HG03196 (cell line): ENCODE results near the gene TBXAS1.
A peak's percentile ranks its signal among the peaks of the same experiment; 100 is the strongest.
"Not testable (repeated sequence)": the region's sequence is repeated elsewhere in the genome, so short reads cannot be mapped to it uniquely, and the experiment has no call there.

Experiments used
- ATAC-seq: cut with Tn5 transposase; IDR thresholded peaks from one replicate; pipeline ENCODE4 v1.9.1; 2021; ENCODE audit not compliant: unreplicated experiment

Gene TBXAS1

DNA sequence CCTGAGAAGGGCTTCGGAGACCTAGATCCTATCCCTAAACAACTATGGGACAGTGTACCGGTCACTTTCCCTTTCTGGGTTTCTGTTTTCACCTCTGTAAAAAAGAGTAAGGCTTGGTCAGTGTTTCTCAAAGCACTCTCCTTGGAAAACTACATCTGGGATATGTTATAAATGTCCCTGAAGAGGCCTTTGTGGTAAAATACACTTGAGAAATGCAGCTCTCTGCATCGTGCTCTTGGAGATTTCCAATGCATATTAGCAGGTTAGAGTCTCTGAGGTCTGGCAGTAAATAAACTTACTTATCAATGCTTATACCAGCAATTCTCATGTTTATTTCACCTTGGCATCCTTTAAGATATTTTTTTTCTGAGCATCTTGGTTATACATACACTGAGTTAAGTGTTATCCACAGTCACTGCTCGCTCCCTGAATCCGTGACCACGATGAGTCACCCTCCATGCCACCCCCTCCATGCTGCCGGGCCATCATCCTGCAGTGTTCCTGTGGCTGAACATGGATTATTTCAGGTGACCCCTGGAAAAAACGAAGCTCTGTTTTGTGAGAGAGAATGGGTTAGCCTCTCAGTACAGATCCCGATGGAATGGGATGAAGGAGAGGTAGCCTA lies 3.3 kb upstream of the TBXAS1 start:
- no peak for ATAC-seq

DNA sequence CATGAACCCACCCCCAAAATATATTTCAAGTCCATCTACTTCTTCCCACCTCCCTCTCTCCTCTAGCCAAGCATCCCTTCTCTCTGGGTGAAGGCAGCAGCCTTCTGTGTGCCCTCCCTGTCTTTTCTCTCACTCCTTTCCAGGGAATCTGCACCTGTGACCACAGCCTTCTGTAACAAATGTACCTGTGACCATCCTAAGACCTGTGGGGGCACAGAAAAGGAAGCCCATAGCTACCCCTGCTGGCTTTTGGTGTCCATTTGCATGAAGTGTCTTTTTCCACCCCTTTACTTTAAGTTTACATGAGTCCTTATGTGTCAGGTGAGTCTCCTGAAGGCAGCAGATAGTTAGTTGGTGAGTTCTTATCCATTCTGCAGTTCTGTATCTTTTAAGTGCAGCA lies 2.0 kb upstream of the TBXAS1 start:
- no peak for ATAC-seq

DNA sequence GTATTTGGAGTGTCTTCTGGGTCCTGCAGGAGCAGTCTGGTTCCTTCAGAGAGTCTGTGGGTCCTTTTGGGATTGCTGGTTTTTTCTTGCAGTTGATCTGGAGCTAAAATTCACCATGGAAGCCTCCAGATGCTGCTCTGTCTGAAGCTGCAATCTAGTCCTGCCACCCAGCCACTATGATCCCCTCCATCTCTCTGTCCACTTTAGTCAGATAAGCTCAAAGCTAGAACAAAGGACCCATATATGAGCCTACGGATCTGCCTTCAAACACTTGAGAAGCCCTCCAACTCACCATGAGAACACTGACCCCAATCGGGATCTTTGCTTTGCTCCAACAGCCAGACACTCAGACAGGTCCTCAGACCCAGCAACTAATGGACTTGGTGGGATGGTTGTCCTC lies 618 bp upstream of the TBXAS1 start:
- no peak for ATAC-seq

- peak; percentile 27 for ATAC-seq
Measured at GRCh38 chr7:139829775-139830117, 682 bp downstream of the TBXAS1 start.

DNA sequence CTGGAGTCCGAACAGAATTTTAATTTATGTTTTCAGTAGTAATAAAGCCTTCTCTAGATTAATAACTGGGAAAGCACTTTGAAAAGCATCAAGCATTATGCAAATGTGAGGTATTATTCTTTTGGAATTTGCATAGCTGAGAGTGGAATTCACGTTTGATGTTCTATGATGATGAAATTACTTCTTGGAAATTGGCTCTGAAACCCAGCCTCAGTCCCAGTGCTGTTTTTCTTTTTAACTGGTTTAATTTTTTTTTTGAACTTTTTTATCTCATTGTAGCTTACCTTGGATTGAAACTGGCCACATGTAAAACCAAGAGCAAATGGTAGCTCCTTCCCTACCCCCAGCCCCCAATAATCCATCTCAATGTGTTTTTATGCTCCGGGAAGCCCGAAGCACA lies 1.2 kb downstream of the TBXAS1 start:
- ATAC-seq, result no peak

DNA sequence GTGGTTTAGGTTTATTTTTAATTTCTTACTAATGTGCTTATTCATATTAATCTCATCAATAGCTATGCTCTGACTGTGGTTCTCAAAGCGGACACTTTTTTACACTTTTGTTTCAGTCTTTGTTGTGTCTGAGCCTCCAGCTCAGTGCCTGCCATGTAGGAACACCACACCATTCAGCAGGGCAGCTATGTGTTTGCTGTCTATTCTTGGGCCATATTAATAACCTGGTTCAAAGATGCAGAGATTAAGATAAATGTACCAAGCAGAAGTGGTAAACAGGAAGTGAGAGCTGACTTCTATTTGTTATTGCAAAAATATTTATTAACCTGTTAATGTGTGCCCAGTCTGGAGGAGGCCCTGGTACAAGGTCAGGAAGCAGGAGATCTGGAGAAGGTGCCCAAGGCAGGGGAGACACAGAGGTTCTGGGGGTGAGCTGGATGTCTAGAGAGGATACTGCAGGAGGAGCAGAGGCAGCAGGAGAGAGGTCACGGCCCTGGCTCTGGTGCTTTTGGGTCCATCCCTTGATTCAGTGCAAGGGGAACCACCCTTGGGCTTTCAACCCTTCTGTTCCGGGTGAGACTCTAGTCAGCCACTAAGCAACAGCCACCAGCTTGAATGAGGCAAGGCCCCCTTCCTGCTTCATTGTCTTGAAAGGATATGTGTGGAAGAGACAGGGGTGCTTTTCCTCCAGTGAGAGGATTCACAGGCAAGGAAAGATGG lies 1.9 kb downstream of the TBXAS1 start:
- ATAC-seq, result peak; percentile 45

DNA sequence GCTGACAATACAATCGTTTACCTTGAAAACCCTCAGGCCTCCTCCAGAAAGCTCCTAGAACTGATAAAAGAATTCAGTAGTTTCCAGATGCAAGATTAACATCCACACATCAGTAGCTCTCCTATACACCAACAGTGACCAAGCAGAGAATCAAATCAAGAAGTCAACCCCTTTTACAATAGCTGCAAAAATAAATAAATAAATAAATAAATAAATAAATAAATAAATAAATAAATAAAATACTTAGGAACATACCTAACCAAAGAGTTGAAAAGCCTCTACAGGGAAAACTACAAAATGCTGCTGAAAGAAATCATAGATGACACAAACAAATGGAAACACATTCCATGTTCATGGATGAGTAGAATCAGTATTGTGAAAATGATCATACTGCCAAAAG lies 6.8 kb downstream of the TBXAS1 start:
- not testable (repeated sequence) for ATAC-seq

- ATAC-seq, result not testable (repeated sequence)
Measured at GRCh38 chr7:139837291-139837690, 8.2 kb downstream of the TBXAS1 start.

DNA sequence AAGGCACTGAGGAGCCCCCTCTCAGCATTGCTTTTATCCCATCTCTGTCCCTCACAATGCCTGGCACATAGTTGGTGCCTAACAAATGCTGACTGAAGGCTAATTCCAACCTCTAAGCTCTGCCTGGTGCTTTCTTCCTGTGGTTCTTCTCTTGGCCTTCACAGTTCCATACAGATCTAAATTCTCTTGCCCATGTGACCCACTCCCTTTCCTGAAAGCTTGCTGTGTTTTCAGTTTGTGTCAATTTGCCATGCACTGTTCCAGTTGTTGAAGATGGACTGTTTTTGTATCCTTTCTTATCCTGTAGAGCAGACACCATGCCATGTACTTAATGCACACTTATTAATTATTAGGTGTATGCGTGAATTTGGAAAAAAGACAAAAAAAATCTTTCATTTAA lies 9.2 kb downstream of the TBXAS1 start:
- ATAC-seq, result no peak

GRCh38 chr7:139838876-139839275 lies 9.8 kb downstream of the TBXAS1 start:
- no peak for ATAC-seq

GRCh38 chr7:139840776-139841175 lies 11.7 kb downstream of the TBXAS1 start:
- no peak for ATAC-seq

- peak; percentile 54 for ATAC-seq
Measured at GRCh38 chr7:139842401-139843210, 13.5 kb downstream of the TBXAS1 start.

DNA sequence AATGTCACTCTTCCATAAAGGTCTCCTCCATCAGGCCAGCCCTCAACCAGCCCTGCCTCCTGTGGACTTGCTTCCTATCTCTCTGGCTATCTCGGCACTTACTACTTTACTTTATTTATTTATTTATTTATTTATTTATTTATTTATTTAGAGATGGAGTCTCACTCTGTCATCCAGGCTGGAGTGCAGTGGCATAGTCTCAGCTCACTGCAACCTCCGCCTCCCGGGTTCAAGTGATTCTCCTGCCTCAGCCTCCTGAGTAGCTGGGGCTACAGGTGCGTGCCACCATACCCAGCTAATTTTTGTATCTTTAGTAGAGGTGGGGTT lies 14.1 kb downstream of the TBXAS1 start:
- not testable (repeated sequence) for ATAC-seq

DNA sequence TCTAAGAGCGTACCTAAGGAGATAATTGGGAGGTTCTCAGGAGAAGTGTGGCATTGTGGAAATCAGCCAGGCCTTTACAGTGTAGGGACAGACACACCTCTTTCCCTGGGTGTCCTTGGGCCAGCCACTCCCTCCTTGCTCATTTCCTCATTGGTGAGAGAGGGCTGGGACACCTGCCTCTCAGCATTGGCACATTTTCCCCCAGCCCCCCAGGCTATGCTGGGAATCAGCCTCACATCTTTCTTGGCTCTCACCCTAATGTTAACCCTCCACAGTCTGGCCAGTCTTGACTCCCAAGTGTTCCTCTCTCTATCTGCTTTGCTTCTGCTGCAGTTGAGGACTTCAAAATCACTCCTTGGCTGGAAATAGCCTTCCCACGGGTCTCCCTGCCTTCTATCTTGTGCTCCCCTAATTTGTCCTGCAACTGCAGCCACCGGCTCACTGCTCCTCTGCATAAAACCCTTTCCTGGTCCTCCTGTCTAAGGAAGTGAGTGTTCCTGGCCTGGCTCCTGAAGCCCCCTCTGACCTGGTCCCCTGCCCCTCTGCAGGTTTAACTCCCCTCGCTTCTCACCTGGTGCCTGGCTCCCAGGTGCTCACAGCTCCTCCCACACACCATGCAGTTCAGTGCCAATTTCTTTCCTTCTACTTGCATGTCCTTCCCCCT lies 15.8 kb downstream of the TBXAS1 start:
- no peak for ATAC-seq

- ATAC-seq, result no peak
Measured at GRCh38 chr7:139845443-139845805, 16.4 kb downstream of the TBXAS1 start.

DNA sequence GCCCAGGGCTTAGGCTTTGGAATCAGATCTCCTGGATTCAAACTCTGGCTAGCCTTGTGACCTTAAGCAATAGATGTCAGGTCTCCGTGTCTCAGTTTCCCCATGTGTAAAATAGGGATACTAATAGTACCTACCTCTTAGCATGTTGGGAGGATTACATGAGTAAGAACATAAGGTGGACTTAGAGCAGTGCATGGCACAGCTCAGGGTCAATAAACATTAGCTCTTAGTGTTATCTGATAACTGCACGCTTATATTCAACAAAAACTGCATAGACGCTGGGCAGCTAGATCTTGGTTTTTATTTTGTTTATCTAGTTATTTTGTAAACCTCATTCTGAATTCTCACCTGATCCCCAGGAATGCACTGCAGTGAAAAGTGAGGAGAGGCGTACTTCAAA lies 17.2 kb downstream of the TBXAS1 start:
- ATAC-seq, result no peak

DNA sequence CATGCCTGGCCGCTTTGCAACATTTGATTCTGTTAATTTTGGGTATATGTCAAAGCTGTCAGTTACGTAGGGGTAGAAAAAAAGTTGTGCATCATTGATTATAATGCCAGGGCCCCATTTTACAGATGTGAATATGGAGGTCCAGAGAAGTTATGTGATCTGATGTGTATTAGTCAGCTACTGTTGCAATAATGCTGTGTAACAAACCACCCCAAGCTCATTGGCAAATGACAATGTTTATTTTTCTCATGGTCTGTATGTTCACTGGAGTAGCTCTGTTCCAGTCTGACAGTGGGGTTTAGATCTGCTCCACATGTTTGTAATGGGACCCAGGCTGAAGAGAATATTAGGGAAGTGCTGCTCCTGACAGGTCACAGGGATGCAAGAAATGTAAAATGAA lies 19.2 kb downstream of the TBXAS1 start:
- ATAC-seq, result no peak

GRCh38 chr7:139850906-139851305 lies 21.8 kb downstream of the TBXAS1 start:
- ATAC-seq, result no peak

GRCh38 chr7:139851770-139852481 lies 22.9 kb downstream of the TBXAS1 start:
- ATAC-seq, result no peak

- ATAC-seq, result no peak
Measured at GRCh38 chr7:139852482-139852845, 23.4 kb downstream of the TBXAS1 start.

DNA sequence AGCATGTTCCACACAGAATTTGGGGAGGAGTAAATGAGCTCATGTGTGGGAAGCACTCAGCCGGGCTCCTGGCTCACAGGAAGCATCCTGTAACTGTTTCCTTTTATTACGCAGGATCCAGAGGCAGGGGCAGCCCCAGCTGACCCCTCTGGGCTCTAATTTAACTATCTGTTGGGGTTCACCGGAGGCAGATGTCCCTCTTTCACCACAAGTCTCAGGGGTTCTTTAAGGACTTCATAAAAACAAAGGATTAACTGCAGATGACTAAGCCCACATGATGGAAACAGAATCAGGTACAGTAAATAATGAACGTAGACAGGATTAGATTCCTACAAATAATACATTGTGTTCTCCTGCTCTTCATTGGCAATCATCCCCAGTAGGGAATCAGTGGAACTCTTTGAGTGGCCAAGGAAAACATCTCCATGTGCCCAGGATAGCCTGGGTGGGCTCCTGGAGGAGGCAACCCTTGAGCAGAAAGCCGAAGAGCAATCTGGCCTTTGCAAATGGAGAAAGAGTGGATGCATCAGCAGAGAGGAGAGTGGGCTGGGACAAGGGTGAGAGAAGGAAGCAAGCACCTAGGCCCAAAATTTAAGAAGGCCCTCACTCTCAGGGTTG lies 24.6 kb downstream of the TBXAS1 start:
- no peak for ATAC-seq
